Right lung (tissue), 5 donors: Measurements from ENCODE around the gene TMIGD3. TPM values are rescaled to one million over a fixed set of nuclear protein-coding genes. Genes with fewer than 3 reads are reported as not detected.

ENCODE experiments used
- DNase-seq, 2 donors: peaks; one replicate each; pipeline ENCODE4 v3.0.0-alpha.2; 2013
- polyA plus RNA-seq, 5 donors: library from polyadenylated mRNA; unstranded; fragments of 120-200 nt; gene quantifications; one replicate each; pipeline versions ENCODE4 v1.2.1 to v1.2.3, GENCODE V29; 2013; ENCODE audit warnings: inconsistent platforms in 1 of 5, low replicate concordance in 1 of 5; ENCODE audit not compliant: insufficient read length in 5 of 5, insufficient read depth in 1 of 5

Gene TMIGD3
- polyA plus RNA-seq, 5 donors = 0.23 to 0.82 (median 0.55) TPM

DNA sequence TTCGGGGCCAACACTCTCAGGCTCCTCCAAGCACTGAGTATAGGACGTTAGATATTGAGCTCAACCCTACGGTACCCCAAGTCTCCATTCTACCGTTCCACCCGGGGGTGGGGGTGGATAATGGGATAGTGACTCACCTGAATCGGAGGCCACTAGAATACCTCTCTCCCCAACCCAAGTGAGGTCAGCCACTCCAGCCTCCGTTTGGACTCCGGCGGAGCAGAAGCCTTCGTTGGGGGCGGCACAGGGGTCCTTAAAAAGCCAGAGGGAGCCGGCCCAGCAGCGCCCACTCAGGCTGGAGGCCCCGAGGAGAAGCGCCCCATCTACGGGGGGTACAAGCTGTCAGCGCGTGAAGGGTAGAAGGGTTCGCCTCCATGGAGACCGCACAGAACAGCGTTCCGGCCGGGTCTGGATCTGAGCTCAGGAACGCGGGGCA lies 54.9 kb downstream of the TMIGD3 start:
- no peak for DNase-seq

DNA sequence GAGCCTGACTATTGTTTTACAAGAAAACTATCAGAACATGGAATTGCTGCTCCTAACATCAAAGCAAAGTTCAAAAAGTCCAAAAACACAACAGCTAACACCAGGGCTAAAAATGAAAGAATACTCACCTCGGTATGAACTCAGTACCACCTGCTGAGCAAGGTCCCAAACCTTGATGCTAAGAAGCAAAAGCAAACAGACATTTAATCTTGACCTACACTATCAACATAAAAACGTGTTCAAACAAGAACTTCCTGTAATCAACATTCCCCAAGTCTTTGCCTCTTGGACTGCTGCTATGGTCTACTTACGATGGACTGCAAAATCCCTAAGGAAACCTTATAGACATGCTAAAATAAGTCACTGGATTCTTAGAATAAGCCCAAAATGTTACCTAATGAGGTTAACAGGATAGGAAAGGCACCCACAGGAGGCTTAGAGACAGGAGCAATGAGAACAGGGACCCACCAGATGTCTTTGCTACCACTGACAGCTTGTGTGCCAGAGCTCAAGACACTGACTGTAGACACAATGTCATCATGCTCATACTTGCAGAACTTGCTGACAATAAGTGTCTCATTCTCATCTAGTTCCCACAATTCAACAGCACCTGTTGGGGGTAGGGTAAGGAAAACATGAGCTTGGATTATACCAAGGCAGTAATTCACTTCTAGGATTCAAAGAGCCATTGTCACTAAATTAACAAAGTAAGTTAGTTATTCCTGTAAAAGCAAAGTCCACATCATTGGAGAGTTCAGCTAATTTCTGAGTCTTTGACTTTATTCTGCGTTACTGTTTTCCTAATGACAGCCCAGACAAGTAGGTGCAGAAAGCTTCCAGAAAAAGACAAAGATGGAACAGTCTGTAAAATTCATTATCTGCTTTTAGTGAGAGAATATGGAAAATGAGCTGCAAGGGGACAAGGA lies 56.2 kb downstream of the TMIGD3 start:
- no peak for DNase-seq

DNA sequence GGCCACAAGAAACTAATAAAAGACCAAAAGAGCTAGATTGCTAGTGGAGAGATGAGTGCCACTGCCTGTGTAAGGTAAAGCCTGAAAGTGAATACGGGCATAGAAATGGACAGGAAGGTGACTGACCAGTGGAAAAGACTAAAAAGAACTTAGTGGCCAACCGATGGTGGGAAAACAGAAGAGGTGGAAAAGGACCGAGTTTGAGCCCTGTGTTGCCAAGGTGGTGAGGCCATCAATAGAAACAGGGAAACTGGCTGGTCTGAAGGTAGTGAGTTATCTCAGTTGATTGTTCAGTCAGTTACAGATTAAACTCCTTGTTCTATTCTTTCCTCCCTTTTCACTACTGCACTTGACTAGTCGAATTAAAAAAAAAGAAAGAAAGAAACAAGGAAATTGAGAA lies 56.9 kb downstream of the TMIGD3 start:
- DNase-seq = no peak

DNA sequence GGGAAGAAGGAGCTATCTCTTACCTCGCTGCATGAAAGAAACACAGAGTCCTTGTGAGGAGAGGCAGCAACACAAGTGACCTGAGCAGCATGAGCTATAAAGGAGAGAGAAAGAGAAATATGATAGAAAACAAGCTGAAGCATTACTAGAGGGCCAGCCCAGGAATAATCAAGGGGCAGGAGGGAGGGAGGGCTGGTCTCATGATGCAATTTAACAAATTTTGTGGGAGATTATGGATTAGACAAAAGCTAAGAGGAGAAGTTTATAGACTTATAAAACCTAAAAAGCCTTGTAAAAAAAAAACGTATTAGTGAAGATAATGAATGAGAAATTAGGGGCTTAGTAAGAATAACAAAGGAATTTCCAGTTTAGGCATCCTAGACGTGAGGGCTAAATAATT lies 59.4 kb downstream of the TMIGD3 start:
- DNase-seq = no peak

DNA sequence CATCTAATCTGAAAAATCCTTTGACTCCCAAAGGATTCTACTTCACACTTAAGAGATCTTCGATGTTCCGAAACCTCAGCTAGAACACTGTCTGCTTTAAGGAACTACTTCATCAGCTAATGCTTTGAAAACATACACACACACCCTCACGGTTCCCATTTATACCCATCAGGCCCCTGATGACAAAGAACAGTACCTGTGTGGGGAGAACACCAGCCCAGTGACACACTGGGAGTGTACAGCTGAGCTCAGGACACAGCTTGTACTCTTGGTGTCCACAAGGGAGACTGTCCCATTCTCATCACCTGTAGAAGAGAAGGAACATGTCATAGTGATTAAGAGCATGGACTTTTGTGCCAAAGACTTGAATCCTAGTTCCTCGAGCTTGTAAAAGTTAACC lies 61.0 kb downstream of the TMIGD3 start:
- no peak for DNase-seq

DNA sequence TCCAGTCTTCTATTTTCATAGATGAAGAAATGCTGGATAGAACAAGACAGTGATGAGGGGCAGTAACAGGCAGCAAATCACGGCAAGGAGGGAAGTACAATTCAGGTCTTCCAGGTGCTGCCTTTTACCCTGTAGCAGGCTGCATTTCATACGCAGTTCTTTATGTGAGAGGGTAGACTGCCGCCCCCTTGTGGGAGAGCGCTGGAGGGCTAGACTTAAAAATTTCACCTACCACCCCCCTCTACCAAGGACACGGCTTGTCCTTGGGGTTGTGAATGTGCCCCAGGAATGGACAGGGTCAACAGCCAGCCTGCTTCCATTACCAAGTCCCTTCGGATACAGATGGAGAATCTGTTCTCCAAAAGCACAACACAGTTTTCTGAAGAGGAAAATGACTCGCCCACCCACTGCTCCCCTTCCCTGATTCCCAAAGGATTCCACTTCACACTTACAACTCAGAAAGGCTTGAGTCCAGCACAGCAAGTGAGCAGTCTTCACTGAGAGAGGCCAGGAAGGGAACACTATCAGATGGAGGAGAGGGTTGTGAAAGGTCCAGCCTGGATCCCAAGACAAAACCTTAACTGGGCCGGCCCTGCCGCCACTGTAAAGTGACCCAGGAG lies 61.8 kb downstream of the TMIGD3 start:
- DNase-seq = no peak

DNA sequence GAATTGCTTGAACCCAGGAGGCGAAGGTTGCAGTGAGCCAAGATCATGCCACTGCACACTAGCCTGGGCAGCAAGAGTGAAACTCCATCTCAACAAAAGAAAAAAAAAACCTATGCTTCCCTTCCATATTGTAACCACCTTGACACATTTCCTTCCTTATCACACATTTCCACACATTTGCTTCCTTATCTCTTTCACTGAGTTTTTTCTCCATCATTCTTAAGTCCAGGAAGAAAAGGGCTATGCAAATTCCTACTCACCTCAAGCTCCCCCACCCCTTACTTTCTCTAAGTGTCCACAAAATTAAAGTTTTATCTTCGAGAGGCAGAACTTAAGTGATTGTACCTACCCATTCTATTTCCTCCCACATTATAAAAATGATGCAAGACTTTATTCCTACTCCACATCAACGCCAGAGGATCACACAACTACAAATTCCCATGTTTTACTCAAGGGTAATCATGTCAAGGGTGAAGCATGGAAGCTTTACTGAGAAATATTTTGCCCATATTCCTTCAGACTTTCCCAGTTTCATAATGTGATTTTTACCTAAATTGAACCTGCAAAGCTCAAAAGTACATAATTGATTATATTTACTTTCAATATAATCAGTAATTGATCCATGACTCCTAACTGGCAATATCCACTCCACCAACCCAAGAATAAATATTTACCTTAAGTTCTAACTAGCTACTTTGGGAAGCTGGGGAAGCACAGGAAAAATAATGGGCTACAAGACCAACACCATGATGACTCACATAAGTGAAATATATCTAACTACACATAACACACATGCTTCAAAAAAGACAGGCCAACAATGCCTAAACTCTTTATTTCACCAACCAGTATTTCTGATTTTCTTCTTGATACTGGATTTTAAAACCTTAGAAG lies 63.7 kb downstream of the TMIGD3 start:
- no peak for DNase-seq

DNA sequence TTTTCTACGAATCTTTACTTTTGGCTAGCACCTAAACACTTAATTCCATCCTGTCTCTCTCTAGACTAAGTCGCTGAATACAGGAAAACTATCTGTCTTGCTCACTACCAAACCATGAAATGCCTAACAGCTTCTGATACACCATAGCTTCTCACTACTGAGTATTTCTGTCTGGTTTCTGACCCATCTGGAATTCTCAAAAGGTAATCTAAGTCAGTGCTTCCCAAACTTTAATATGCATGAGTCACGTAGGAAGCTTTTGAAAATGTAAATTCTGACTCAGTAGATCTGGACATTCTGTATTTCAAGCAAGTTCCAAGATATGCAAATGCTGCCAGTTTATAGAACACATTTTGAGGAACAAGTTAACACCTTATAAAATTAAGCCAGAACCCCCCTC lies 66.7 kb downstream of the TMIGD3 start:
- DNase-seq = no peak

Other genes starting within 250 kb of the TMIGD3 start
- gene CHIA, start 212.8 kb downstream of the TMIGD3 start, polyA plus RNA-seq = 1 to 10 TPM in 4 of 5 donors, under 1 TPM in 1; 0.65 to 9.0 (median 3.9) TPM
- 1 to 10 TPM; 4.7 to 7.8 (median 5.9) TPM for gene OVGP1, start 75.9 kb downstream of the TMIGD3 start, polyA plus RNA-seq
- gene WDR77, start 54.4 kb downstream of the TMIGD3 start, polyA plus RNA-seq = 10 to 100 TPM; 43.6 to 58.7 (median 48.6) TPM
- 100 to 1,000 TPM; 268 to 339 (median 290) TPM for gene ATP5PB, start 54.2 kb downstream of the TMIGD3 start, polyA plus RNA-seq
- 1 to 10 TPM; 6.1 to 7.5 (median 6.7) TPM for gene C1orf162, start 29.6 kb downstream of the TMIGD3 start, polyA plus RNA-seq
- under 1 TPM; 0.49 to 0.74 (median 0.57) TPM for gene ADORA3, start within 50 bp of the TMIGD3 start, polyA plus RNA-seq
- gene RAP1A, start 116.2 kb upstream of the TMIGD3 start, polyA plus RNA-seq = 10 to 100 TPM; 53.4 to 92.0 (median 85.5) TPM
- gene INKA2, start 235.8 kb upstream of the TMIGD3 start, polyA plus RNA-seq = 1 to 10 TPM; 3.2 to 7.3 (median 3.7) TPM